ENCODE data around the gene GUCY1A1. TPM values are rescaled to one million over a fixed set of nuclear protein-coding genes. Genes with fewer than 3 reads are reported as not detected.

GUCY1A1 gene
- total and polyA plus RNA-seq, 2 donors (not counting 1 experiment from before 2014, with no cell fraction given) = 8.1 to 10.7 TPM

DNA sequence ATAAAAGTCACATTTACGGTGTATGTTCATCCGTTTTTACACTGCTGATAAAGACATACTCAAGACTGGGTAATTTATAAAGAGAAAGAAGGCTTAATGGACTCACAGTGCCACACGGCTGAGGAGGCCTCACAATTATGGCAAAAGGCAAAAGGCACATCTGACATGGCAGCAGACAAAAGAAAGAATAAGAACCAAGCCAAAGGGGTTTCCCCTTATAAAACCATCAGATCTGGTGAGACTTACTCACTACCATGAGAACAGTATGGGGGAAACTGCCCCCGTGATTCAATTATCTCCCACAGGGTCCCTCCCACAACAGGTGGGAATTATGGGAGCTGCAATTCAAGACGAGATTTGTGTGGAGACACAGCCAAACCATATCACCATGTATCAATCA lies 84.9 kb downstream of the GUCY1A1 start:
- Histone ChIP-seq H3K4me2 (ENCODE audit: extremely low read depth, insufficient read depth, low read length) (no peak overlapping the region), H3K4me1 (ENCODE audit: control insufficient read depth, extremely low read depth, insufficient read depth, low read length) (no peaks in the 10 kb centered on the region), H3K79me2 (ENCODE audit: control insufficient read depth, insufficient read depth, low read length) (no peaks in the 10 kb centered on the region), H3K27ac (ENCODE audit: insufficient read depth, low read length) (no peak overlapping the region), H3K4me3 (replicated peaks in 1 of 4; ENCODE audit: control extremely low read depth in 1 of 4, insufficient read depth in 1 of 4, low read depth in 3 of 4, low read length in 4 of 4) (no peak overlapping the region), H3K36me3 (ENCODE audit: control insufficient read depth, insufficient read depth, low read length) (no peaks in the 10 kb centered on the region), H3K9me3 (ENCODE audit: control insufficient read depth, insufficient read depth, low read depth, low read length) (no peaks in the 10 kb centered on the region), H3K27me3 (ENCODE audit: control insufficient read depth, insufficient read depth, low read length) (no peaks in the 10 kb centered on the region), H2AFZ (ENCODE audit: low read length) (no peak overlapping the region), H4K20me1 (ENCODE audit: control insufficient read depth, extremely low read depth, insufficient read depth, low read length) (no peaks in the 10 kb centered on the region), H3K9ac (ENCODE audit: insufficient read depth, low read length) (no peak overlapping the region)
- no peak for DNase-seq (ENCODE audit: low read depth in 2 of 2)
- TF ChIP-seq EZH2 (IDR thresholded peaks at IDR 0.05; ENCODE audit: low read length, missing control alignments) = no peak
- TF ChIP-seq, protein P1, sequence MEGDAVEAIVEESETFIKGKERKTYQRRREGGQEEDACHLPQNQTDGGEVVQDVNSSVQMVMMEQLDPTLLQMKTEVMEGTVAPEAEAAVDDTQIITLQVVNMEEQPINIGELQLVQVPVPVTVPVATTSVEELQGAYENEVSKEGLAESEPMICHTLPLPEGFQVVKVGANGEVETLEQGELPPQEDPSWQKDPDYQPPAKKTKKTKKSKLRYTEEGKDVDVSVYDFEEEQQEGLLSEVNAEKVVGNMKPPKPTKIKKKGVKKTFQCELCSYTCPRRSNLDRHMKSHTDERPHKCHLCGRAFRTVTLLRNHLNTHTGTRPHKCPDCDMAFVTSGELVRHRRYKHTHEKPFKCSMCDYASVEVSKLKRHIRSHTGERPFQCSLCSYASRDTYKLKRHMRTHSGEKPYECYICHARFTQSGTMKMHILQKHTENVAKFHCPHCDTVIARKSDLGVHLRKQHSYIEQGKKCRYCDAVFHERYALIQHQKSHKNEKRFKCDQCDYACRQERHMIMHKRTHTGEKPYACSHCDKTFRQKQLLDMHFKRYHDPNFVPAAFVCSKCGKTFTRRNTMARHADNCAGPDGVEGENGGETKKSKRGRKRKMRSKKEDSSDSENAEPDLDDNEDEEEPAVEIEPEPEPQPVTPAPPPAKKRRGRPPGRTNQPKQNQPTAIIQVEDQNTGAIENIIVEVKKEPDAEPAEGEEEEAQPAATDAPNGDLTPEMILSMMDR (conservative IDR thresholded peaks at IDR 0.05 in 1 of 2, IDR thresholded peaks at IDR 0.05 in 1 of 2; ENCODE audit: low read depth in 1 of 2, low read length in 2 of 2) = no peak

DNA sequence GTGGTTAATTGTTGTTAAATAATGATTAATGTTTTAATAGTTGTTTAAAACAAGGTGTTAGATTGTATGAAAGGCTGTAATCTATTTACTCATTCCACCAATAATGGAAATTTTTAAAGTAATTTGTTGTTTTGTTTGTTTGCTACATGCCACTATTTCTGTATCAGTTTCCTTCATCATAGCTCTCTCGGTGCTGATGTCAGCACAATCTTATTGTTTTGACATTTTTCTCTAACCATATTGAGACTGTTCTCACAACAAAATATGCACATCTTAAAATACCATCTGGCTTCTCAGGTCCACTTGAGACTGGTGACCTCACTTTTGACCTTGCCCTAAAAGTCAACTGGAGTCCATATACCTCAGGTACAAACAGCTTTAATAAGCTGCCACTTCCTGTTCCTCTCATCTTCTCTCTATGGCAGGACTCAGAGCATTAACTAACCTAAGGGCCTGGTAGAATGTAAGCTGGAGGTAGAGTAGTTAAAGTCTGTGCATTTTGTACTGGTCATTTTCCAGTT lies 91.2 kb downstream of the GUCY1A1 start:
- Histone ChIP-seq H3K27me3 (ENCODE audit: control insufficient read depth, insufficient read depth, low read length) (no peaks in the 10 kb centered on the region), H3K4me2 (ENCODE audit: extremely low read depth, insufficient read depth, low read length) (no peak overlapping the region)

DNA sequence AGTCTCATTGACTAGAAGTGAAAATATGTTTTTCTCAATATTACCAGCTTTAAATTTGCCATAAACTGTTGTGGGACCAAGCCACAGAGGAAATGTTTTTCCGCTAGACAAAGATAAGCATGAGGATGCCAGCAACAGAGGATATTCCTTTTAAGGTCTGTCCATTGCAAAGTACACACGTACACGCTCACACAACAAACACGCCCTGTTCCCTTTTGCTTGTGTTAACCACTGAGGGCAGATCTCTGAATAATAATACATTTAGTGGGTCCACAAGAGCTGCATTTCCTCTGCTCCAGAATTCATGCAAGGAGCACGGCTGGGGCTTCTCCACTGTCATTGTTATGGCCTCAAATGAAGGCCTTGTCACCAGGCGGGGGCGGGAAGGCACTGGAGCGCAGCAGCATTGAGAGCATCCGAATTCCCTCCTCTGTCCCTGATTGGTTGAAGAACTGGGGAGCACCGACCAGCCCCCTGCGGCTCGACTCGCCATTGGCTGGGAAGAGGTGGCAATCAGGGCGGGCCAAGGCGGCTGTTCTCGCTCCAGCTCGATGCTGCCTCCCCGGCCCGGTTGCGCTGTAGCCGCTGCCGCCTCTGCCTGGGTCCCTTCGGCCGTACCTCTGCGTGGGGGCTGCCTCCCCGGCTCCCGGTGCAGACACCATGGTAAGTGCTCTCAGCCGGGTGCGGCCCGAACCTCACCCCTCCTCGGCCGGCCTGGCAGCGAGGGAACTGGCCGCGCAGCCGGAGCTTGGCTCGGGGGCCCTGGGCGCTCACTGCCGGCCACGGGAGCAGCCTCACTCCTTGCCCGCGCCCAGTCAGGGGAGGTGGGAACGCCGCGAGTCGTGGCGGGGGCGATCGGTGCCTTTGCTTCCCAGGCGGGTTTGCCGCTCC lies 92.1 kb downstream of the GUCY1A1 start, which contains the start of gene GUCY1B1:
Gene GUCY1B1 (plus strand): TSS at position 541 of the 891 bp plus-strand sequence. CDS start 120 bp downstream, at position 661.
- no peaks in the 10 kb centered on the region for H3K9me3 ChIP-seq (ENCODE audit: control insufficient read depth, insufficient read depth, low read depth, low read length)
- peak within 1 kb of the TSS; percentile 74 for H2AFZ ChIP-seq (ENCODE audit: low read length)
- peak; percentile 95 to 96 for DNase-seq (ENCODE audit: low read depth in 2 of 2)
- no peaks in the 10 kb centered on the region for H4K20me1 ChIP-seq (ENCODE audit: control insufficient read depth, extremely low read depth, insufficient read depth, low read length)
- H3K36me3 ChIP-seq (ENCODE audit: control insufficient read depth, insufficient read depth, low read length) = no peaks in the 10 kb centered on the region
- H3K4me2 ChIP-seq (ENCODE audit: extremely low read depth, insufficient read depth, low read length) = peak within 1 kb of the TSS; percentile 97
- peak within 1 kb of the TSS; percentile 58 to 78 (median 66) for H3K4me3 ChIP-seq (replicated peaks in 1 of 4; ENCODE audit: control extremely low read depth in 1 of 4, insufficient read depth in 1 of 4, low read depth in 3 of 4, low read length in 4 of 4)
- peak within 1 kb of the TSS; percentile 64 for H3K9ac ChIP-seq (ENCODE audit: insufficient read depth, low read length)
- H3K27ac ChIP-seq (ENCODE audit: insufficient read depth, low read length) = no peak within 1 kb of the TSS
- TF ChIP-seq EZH2 (IDR thresholded peaks at IDR 0.05; ENCODE audit: low read length, missing control alignments) = no peak
- TF ChIP-seq, protein P1 (conservative IDR thresholded peaks at IDR 0.05 in 1 of 2, IDR thresholded peaks at IDR 0.05 in 1 of 2; ENCODE audit: low read depth in 1 of 2, low read length in 2 of 2) = peak; percentile 23 to 42
- H3K4me1 ChIP-seq (ENCODE audit: control insufficient read depth, extremely low read depth, insufficient read depth, low read length) = no peaks in the 10 kb centered on the region
- no peaks in the 10 kb centered on the region for H3K79me2 ChIP-seq (ENCODE audit: control insufficient read depth, insufficient read depth, low read length)
- no peaks in the 10 kb centered on the region for H3K27me3 ChIP-seq (ENCODE audit: control insufficient read depth, insufficient read depth, low read length)

More for the DNA sequence above, 91.2 kb downstream of the GUCY1A1 start:
- Histone ChIP-seq H3K9me3 (ENCODE audit: control insufficient read depth, insufficient read depth, low read depth, low read length) (no peaks in the 10 kb centered on the region), H3K4me1 (ENCODE audit: control insufficient read depth, extremely low read depth, insufficient read depth, low read length) (no peaks in the 10 kb centered on the region), H2AFZ (ENCODE audit: low read length) (no peak overlapping the region), H3K9ac (ENCODE audit: insufficient read depth, low read length) (no peak overlapping the region), H3K36me3 (ENCODE audit: control insufficient read depth, insufficient read depth, low read length) (no peaks in the 10 kb centered on the region), H3K4me3 (replicated peaks in 1 of 4; ENCODE audit: control extremely low read depth in 1 of 4, insufficient read depth in 1 of 4, low read depth in 3 of 4, low read length in 4 of 4) (no peak overlapping the region), H4K20me1 (ENCODE audit: control insufficient read depth, extremely low read depth, insufficient read depth, low read length) (no peaks in the 10 kb centered on the region), H3K27ac (ENCODE audit: insufficient read depth, low read length) (no peak overlapping the region), H3K79me2 (ENCODE audit: control insufficient read depth, insufficient read depth, low read length) (no peaks in the 10 kb centered on the region)
- no peak for DNase-seq (ENCODE audit: low read depth in 2 of 2)
- TF ChIP-seq EZH2 (IDR thresholded peaks at IDR 0.05; ENCODE audit: low read length, missing control alignments) = no peak
- TF ChIP-seq, protein P1 (conservative IDR thresholded peaks at IDR 0.05 in 1 of 2, IDR thresholded peaks at IDR 0.05 in 1 of 2; ENCODE audit: low read depth in 1 of 2, low read length in 2 of 2) = no peak

Measured in fibroblast of lung (primary cell).